OCI-LY1 (cell line): ENCODE results near the gene BRD4.

Experiments
- H2AFZ ChIP-seq: fragments of 200-600 bp; sonication (generic), shearing (Covaris generic); 2 replicates; pipeline ENCODE4 v1.6.0; 2014; ENCODE audit warnings: antibody characterized with exemption, mild to moderate bottlenecking, low read length
- H3F3A ChIP-seq: fragments of 200-600 bp; sonication (generic), shearing (Covaris generic); 2 replicates; pipeline ENCODE4 v1.6.0; 2014; ENCODE audit warnings: mild to moderate bottlenecking, antibody characterized with exemption, low read length, moderate library complexity; ENCODE audit not compliant: insufficient read depth
- H3K27ac ChIP-seq: fragments of 200-600 bp; sonication (generic); 2 replicates; pipeline ENCODE4 v1.5.1; 2014; ENCODE audit warnings: low read length, mixed run types, mild to moderate bottlenecking, low read depth; ENCODE audit not compliant: poor library complexity, severe bottlenecking
- H3K27me3 ChIP-seq: fragments of 200-600 bp; sonication (generic); 2 replicates; pipeline ENCODE4 v1.6.0; 2014; ENCODE audit warnings: antibody characterized with exemption, mild to moderate bottlenecking, low read length, moderate library complexity; ENCODE audit not compliant: insufficient read depth
- H3K36me3 ChIP-seq: fragments of 200-600 bp; sonication (generic); 2 replicates; pipeline ENCODE4 v1.6.1; 2014; ENCODE audit warnings: mild to moderate bottlenecking, antibody characterized with exemption, low read length, moderate library complexity, mixed read lengths; ENCODE audit not compliant: insufficient read depth
- H3K4me1 ChIP-seq: fragments of 200-600 bp; sonication (generic); 2 replicates; pipeline ENCODE4 v1.5.1; 2014; ENCODE audit warnings: mild to moderate bottlenecking, low read length, moderate library complexity; ENCODE audit not compliant: insufficient read depth, severe bottlenecking
- H3K4me2 ChIP-seq: fragments of 200-600 bp; sonication (generic), shearing (Covaris generic); 2 replicates; pipeline ENCODE4 v1.6.1; 2014; ENCODE audit warnings: low read length
- H3K4me3 ChIP-seq: fragments of 200-600 bp; sonication (generic); 2 replicates; pipeline ENCODE4 v1.5.1; 2014; ENCODE audit warnings: low read length, low read depth, mild to moderate bottlenecking, mixed read lengths; ENCODE audit not compliant: poor library complexity, severe bottlenecking
- H3K79me2 ChIP-seq: fragments of 200-600 bp; shearing (Covaris generic); 2 replicates; pipeline ENCODE4 v1.6.1; 2016; ENCODE audit warnings: mixed run types, low read length, mixed read lengths; ENCODE audit not compliant: insufficient read depth
- H3K9ac ChIP-seq: fragments of 200-600 bp; sonication (generic), shearing (Covaris generic); 2 replicates; pipeline ENCODE4 v1.6.1; 2014; ENCODE audit warnings: mild to moderate bottlenecking, low read length, mixed read lengths
- H3K9me2 ChIP-seq: fragments of 200-600 bp; sonication (generic), shearing (Covaris generic); 2 replicates; pipeline ENCODE4 v1.6.1; 2014; ENCODE audit warnings: low read depth, mild to moderate bottlenecking, low read length, mixed read lengths
- H3K9me3 ChIP-seq: fragments of 200-600 bp; shearing (Covaris generic); 2 replicates; pipeline ENCODE4 v1.6.1; 2014; ENCODE audit warnings: low read length, mixed read lengths
- H4K20me1 ChIP-seq: fragments of 200-600 bp; sonication (generic), shearing (Covaris generic); 2 replicates; pipeline ENCODE4 v1.6.0; 2016; ENCODE audit warnings: mild to moderate bottlenecking, low read length; ENCODE audit not compliant: insufficient read depth
- EZH2 ChIP-seq: fragments of 200-600 bp; sonication (generic), shearing (Covaris generic); IDR thresholded peaks from 2 replicates; pipeline ENCODE4 v1.8.0; 2017; ENCODE audit warnings: borderline replicate concordance, mixed run types, mild to moderate bottlenecking, antibody characterized with exemption, low read length, moderate library complexity, mixed read lengths
- TF ChIP-seq, protein P1 (sequence below): fragments of 200-600 bp; sonication (generic), shearing (Covaris generic); IDR thresholded peaks from 2 replicates; pipeline ENCODE4 v1.5.1; 2017; ENCODE audit warnings: mild to moderate bottlenecking, antibody characterized with exemption, low read length, moderate library complexity, mixed read lengths

BRD4 gene

DNA sequence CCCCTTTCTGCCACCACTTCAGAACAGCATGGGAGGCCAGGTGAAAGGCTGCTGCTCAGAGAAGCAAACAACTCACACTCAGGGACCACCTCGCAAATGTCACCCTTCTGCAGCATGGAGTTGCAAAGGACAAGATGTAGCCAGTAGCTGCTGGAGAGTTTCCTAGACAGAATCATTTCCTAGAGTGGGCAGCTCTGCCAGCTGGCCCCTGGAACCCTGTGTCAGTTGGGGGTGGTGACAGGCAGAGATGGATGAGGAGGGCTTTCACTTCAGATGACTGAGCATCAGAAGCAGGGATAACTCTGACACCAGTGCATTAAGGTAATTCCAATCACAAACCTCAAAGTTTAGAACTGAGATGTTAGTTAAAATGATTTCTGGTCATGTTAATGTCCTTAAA lies 65.7 kb downstream of the BRD4 start:
- Histone ChIP-seq H3K27ac (no peak overlapping the region), H4K20me1 (no peaks in the 10 kb centered on the region), H3K36me3 (peaks cover 97% of the 10 kb centered on the region), H3K4me1 (no peaks in the 10 kb centered on the region), H3K9me2 (no peaks in the 10 kb centered on the region), H3K9me3 (no peaks in the 10 kb centered on the region), H3K4me2 (no peak overlapping the region), H2AFZ (no peak overlapping the region), H3F3A (no peaks in the 10 kb centered on the region), H3K9ac (no peak overlapping the region), H3K27me3 (no peaks in the 10 kb centered on the region), H3K4me3 (no peak overlapping the region), H3K79me2 (no peaks in the 10 kb centered on the region)
- TF ChIP-seq, protein P1, sequence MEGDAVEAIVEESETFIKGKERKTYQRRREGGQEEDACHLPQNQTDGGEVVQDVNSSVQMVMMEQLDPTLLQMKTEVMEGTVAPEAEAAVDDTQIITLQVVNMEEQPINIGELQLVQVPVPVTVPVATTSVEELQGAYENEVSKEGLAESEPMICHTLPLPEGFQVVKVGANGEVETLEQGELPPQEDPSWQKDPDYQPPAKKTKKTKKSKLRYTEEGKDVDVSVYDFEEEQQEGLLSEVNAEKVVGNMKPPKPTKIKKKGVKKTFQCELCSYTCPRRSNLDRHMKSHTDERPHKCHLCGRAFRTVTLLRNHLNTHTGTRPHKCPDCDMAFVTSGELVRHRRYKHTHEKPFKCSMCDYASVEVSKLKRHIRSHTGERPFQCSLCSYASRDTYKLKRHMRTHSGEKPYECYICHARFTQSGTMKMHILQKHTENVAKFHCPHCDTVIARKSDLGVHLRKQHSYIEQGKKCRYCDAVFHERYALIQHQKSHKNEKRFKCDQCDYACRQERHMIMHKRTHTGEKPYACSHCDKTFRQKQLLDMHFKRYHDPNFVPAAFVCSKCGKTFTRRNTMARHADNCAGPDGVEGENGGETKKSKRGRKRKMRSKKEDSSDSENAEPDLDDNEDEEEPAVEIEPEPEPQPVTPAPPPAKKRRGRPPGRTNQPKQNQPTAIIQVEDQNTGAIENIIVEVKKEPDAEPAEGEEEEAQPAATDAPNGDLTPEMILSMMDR = no peak
- no peak for TF ChIP-seq EZH2

DNA sequence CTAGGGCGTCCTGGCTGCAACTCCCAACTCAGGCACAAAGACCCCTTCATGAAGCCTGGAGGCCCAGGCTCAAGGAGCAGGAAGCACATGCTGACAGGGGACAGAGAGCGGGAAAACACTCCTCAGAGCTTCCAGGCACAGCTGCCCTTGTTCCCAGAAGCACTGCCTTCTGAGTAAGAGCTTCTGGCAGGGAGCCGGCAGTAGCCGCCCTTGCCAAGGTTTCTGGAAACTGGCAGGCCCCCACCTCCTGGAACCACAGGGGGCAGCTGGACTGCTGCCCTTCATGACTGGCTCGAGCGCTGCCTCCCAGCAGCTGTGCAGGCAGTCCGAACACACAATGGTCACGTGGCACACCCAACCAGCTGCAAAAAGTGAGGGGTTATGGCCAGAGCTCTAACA lies 66.5 kb downstream of the BRD4 start:
- no peak overlapping the region for H3K4me3 ChIP-seq
- no peaks in the 10 kb centered on the region for H3K9me3 ChIP-seq
- H3K27me3 ChIP-seq = no peaks in the 10 kb centered on the region
- no peaks in the 10 kb centered on the region for H3K9me2 ChIP-seq
- H3K4me1 ChIP-seq = no peaks in the 10 kb centered on the region
- no peak overlapping the region for H3K4me2 ChIP-seq
- TF ChIP-seq, protein P1 = no peak
- no peak for TF ChIP-seq EZH2
- H4K20me1 ChIP-seq = no peaks in the 10 kb centered on the region
- H2AFZ ChIP-seq = no peak overlapping the region
- no peaks in the 10 kb centered on the region for H3K79me2 ChIP-seq
- no peak overlapping the region for H3K27ac ChIP-seq
- H3F3A ChIP-seq = no peaks in the 10 kb centered on the region
- no peak overlapping the region for H3K9ac ChIP-seq
- H3K36me3 ChIP-seq = peaks cover 93% of the 10 kb centered on the region

DNA sequence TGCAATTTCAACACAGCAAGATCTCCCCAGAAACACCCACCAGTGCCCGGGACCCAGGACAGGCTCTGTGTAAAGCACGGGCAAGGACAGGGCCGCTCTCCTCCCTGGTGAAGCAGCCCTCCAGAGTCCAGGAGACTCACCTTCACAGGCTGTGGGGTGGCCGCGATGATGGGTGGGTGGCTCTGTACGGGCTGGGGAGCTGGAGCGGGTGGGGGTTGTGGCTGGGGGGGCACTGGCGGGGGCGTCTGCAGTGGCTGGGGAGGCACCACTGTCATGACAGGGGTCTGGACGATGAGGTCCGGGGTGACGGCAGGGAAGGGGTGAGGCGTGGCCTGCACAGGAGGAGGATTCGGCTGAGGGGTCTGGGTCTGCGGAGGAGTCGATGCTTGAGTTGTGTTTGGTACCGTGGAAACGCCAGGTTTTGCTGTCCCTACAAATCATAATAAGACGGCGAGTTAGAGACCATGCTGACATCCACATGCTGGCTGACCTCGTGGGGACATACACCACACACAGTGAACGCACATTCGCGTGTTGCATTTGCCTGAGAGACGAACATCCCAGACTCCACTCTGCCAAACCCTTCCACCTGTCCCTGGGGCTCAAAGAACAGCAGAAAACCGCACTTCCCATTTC lies 67.0 kb downstream of the BRD4 start:
- Histone ChIP-seq H3K36me3 (peaks cover 93% of the 10 kb centered on the region), H3F3A (no peaks in the 10 kb centered on the region), H3K27me3 (no peaks in the 10 kb centered on the region), H3K27ac (no peak overlapping the region), H3K4me2 (no peak overlapping the region), H3K9ac (no peak overlapping the region), H3K4me1 (no peaks in the 10 kb centered on the region), H3K79me2 (no peaks in the 10 kb centered on the region), H2AFZ (no peak overlapping the region), H3K9me3 (no peaks in the 10 kb centered on the region), H3K9me2 (no peaks in the 10 kb centered on the region), H3K4me3 (no peak overlapping the region), H4K20me1 (no peaks in the 10 kb centered on the region)
- TF ChIP-seq, protein P1 = no peak
- TF ChIP-seq EZH2 = no peak
